Astrocyte (in vitro differentiated cells and primary cell): Measurements from ENCODE around the gene PTGIS.

Experiments
- CTCF ChIP-seq: IDR thresholded peaks from 2 replicates; pipeline ENCODE4 v1.5.1; 2011; ENCODE audit warnings: low read depth, mild to moderate bottlenecking, inconsistent platforms, low read length, moderate library complexity; ENCODE audit not compliant: insufficient read depth
- EZH2 ChIP-seq: IDR thresholded peaks from 2 replicates; pipeline ENCODE4 v1.6.1; 2012; ENCODE audit warnings: mild to moderate bottlenecking, low read length, inconsistent platforms; ENCODE audit not compliant: insufficient read depth

- TF ChIP-seq CTCF, result no peak
- TF ChIP-seq EZH2, result no peak
Observed at GRCh38 chr20:49589747-49590146, 21.8 kb upstream of the PTGIS start.
